HCT116 (cell line): Measurements from ENCODE around the gene THADA. TPM values are rescaled to one million over a fixed set of nuclear protein-coding genes. Genes with fewer than 3 reads are reported as not detected.

ENCODE experiments used
- ATAC-seq: fragments of 200-7000 bp; cut with Tn5 transposase; 2 replicates; pipeline ENCODE4 v1.9.1; 2020; ENCODE audit warnings: mild to moderate bottlenecking, moderate library complexity
- BruUV-seq: library from RNA; stranded (reverse); fragments of 400-500 nt; replicated peaks from 2 replicates; lab custom pipeline; 2021; lab: Mats Ljungman, UMichigan
- CTCF ChIA-PET: fragments of 300-600 bp; sonication (Branson Sonifier 250); formaldehyde crosslinking; loops from one replicate; lab custom pipeline; 2021; ENCODE audit warnings: antibody characterized with exemption; lab: Charles Lee
- POLR2A ChIA-PET: fragments of 300-600, 350-600 bp; sonication (Branson Sonifier 250); formaldehyde crosslinking; loops from one replicate; lab custom pipeline; 2021; ENCODE audit warnings: antibody characterized with exemption; lab: Charles Lee
- RAD21 ChIA-PET, 2 experiments: fragments of 300-600 bp; sonication (Branson Sonifier 250); formaldehyde crosslinking; loops; one replicate each; lab custom pipeline; 2023; ENCODE audit warnings: low total read pairs in 2 of 2; ENCODE audit not compliant: uncharacterized antibody in 2 of 2, unreplicated experiment in 2 of 2, low non-redundant PET in 1 of 2; lab: Charles Lee
- DNase-seq: peaks from one replicate; pipeline ENCODE4 v3.0.0-alpha.2; 2010; ENCODE audit warnings: low read depth, low spot score
- H2AFZ ChIP-seq: fragments of 200-600 bp; shearing (Covaris generic), sonication (generic); 2 replicates; pipeline ENCODE4 v1.6.1; 2017; ENCODE audit warnings: low read depth, mixed run types, mixed read lengths, antibody characterized with exemption, low read length; ENCODE audit not compliant: poor library complexity, severe bottlenecking
- H3K27ac ChIP-seq: 2 replicates; pipeline ENCODE4 v1.5.1; 2012; ENCODE audit warnings: low read depth, low read length
- H3K27me3 ChIP-seq: fragments of 200-600 bp; sonication (generic); 2 replicates; pipeline ENCODE4 v1.6.1; 2016; ENCODE audit warnings: mixed run types, low read length, mixed read lengths; ENCODE audit not compliant: insufficient read depth
- H3K36me3 ChIP-seq, 2 experiments: fragments of 200-500 bp in 1 of 2; fragments of 200-600 bp in 1 of 2; sonication (Bioruptor generic) in 1 of 2; sonication (generic) in 1 of 2; 2 replicates each; pipeline versions ENCODE4 v1.5.1 to v1.6.1; 2014 to 2016; ENCODE audit warnings: low read length in 2 of 2, inconsistent platforms in 1 of 2, mixed read lengths in 1 of 2, mixed run types in 1 of 2; ENCODE audit not compliant: insufficient read depth in 2 of 2, control insufficient read depth in 1 of 2
- H3K4me1 ChIP-seq, 2 experiments: fragments of 200-600 bp in 1 of 2; sonication (generic) in 1 of 2; 2 replicates each; pipeline versions ENCODE4 v1.5.1 to v1.6.1; 2012 to 2017; ENCODE audit warnings: low read length in 2 of 2, inconsistent platforms in 1 of 2, mild to moderate bottlenecking in 1 of 2, mixed read lengths in 1 of 2, mixed run types in 1 of 2, moderate library complexity in 1 of 2; ENCODE audit not compliant: insufficient read depth in 2 of 2, control insufficient read depth in 1 of 2
- H3K4me2 ChIP-seq: fragments of 200-600 bp; sonication (generic); 2 replicates; pipeline ENCODE4 v1.6.1; 2017; ENCODE audit warnings: mixed run types, low read length, mixed read lengths
- H3K4me3 ChIP-seq, 2 experiments: fragments of 200-600 bp in 1 of 2; sonication (generic) in 1 of 2; replicated peaks in 1 of 2; 2 replicates each; pipeline ENCODE4 v1.5.1; 2011 to 2016; ENCODE audit warnings: low read length in 2 of 2, control low read depth in 1 of 2, low read depth in 1 of 2, mild to moderate bottlenecking in 1 of 2, mixed read lengths in 1 of 2, mixed run types in 1 of 2
- H3K79me2 ChIP-seq: fragments of 200-600 bp; sonication (generic); 2 replicates; pipeline ENCODE4 v1.6.1; 2017; ENCODE audit warnings: mild to moderate bottlenecking, mixed run types, low read length, moderate library complexity, mixed read lengths; ENCODE audit not compliant: insufficient read depth
- H3K9ac ChIP-seq: fragments of 200-600 bp; sonication (generic); 2 replicates; pipeline ENCODE4 v1.6.1; 2016; ENCODE audit warnings: low read length, mixed read lengths
- H3K9me2 ChIP-seq: fragments of 200-600 bp; sonication (generic), shearing (Covaris generic); 2 replicates; pipeline ENCODE4 v1.6.1; 2017; ENCODE audit warnings: mixed run types, mild to moderate bottlenecking, moderate library complexity; ENCODE audit not compliant: insufficient read depth
- H3K9me3 ChIP-seq, 2 experiments: fragments of 200-500 bp in 1 of 2; fragments of 200-600 bp in 1 of 2; sonication (Bioruptor generic) in 1 of 2; sonication (generic) in 1 of 2; 2 replicates each; pipeline ENCODE4 v1.6.1; 2014 to 2017; ENCODE audit warnings: low read length in 2 of 2, mixed read lengths in 2 of 2, inconsistent platforms in 1 of 2, low read depth in 1 of 2, mild to moderate bottlenecking in 1 of 2, mixed run types in 1 of 2, moderate library complexity in 1 of 2; ENCODE audit not compliant: control insufficient read depth in 1 of 2, insufficient read depth in 1 of 2
- H4K20me1 ChIP-seq: fragments of 200-600 bp; sonication (generic), shearing (Covaris generic); 2 replicates; pipeline ENCODE4 v1.6.1; 2017; ENCODE audit warnings: mixed run types, mild to moderate bottlenecking, moderate library complexity; ENCODE audit not compliant: insufficient read depth
- CBX3 ChIP-seq: IDR thresholded peaks from 2 replicates; pipeline ENCODE4 v1.6.1; 2012; ENCODE audit warnings: low read depth
- EZH2 ChIP-seq: fragments of 200-600 bp; sonication (generic); IDR thresholded peaks from 2 replicates; pipeline ENCODE4 v1.6.1; 2017; ENCODE audit warnings: antibody characterized with exemption, mixed run types
- POLR2A ChIP-seq: IDR thresholded peaks from 2 replicates; pipeline ENCODE4 v1.7.0; 2011; ENCODE audit warnings: borderline replicate concordance; ENCODE audit not compliant: insufficient read depth, insufficient read length; ENCODE audit errors: extremely low read depth
- POLR2AphosphoS5 ChIP-seq: IDR thresholded peaks from 2 replicates; pipeline ENCODE4 v1.6.1; 2011; ENCODE audit warnings: mild to moderate bottlenecking, low read depth, low read length, moderate library complexity
- REST ChIP-seq: IDR thresholded peaks from 2 replicates; pipeline ENCODE4 v1.6.1; 2012; ENCODE audit warnings: low read depth
- SIN3A ChIP-seq: IDR thresholded peaks from 2 replicates; pipeline ENCODE4 v1.6.1; 2012; ENCODE audit warnings: low read depth
- SP1 ChIP-seq: IDR thresholded peaks from 2 replicates; pipeline ENCODE4 v1.6.1; 2012; ENCODE audit warnings: low read depth
- SRF ChIP-seq: IDR thresholded peaks from 2 replicates; pipeline ENCODE4 v1.6.1; 2012; ENCODE audit warnings: low read depth
- YY1 ChIP-seq: IDR thresholded peaks from 2 replicates; pipeline ENCODE4 v1.6.1; 2011; ENCODE audit warnings: low read length, low read depth, moderate library complexity, mild to moderate bottlenecking; ENCODE audit not compliant: insufficient replicate concordance; ENCODE audit errors: extremely low read depth
- ZBTB33 ChIP-seq: IDR thresholded peaks from 2 replicates; pipeline ENCODE4 v1.6.1; 2011; ENCODE audit warnings: mild to moderate bottlenecking, low read length, moderate library complexity; ENCODE audit not compliant: insufficient replicate concordance; ENCODE audit errors: extremely low read depth
- ZFX ChIP-seq: fragments of 450-650 bp; IDR thresholded peaks from 2 replicates; pipeline ENCODE4 v1.6.1; 2017
- intact Hi-C: fragments of 100-400 bp; cut with micrococcal nuclease; formaldehyde crosslinking; loops from 2 replicates; pipeline ENCODE4 v1.10.0; 2022
- total RNA-seq: library from RNA; stranded (reverse); gene quantifications from one replicate; pipeline ENCODE4 v1.2.1, GENCODE V29; 2021; ENCODE audit not compliant: unreplicated experiment

THADA gene
- total RNA-seq, 1 experiment from 2014 or later = 30.7 TPM

GRCh38 chr2:43402452-43402937, 193.3 kb downstream of the THADA start:
- H3K36me3 ChIP-seq = no peaks in the 10 kb centered on the region
- no peak overlapping the region for H3K4me2 ChIP-seq
- no peaks in the 10 kb centered on the region for H3K9me3 ChIP-seq
- no TSS peak for BruUV-seq
- TF ChIP-seq ZBTB33 (no peak), CBX3 (no peak), REST (no peak), POLR2A (no peak), SRF (no peak), SP1 (no peak), POLR2AphosphoS5 (no peak), ZFX (no peak), SIN3A (no peak), EZH2 (no peak), YY1 (no peak)
- intact Hi-C loops = no loop called here
- H3K4me1 ChIP-seq = peaks cover 11 to 17% of the 10 kb centered on the region in 2 experiments; a peak in 3 of 4 replicates
- DNase-seq (no peak), ATAC-seq (no peak)
- no peak overlapping the region for H2AFZ ChIP-seq
- RAD21 ChIA-PET = no interaction called here
- H3K9ac ChIP-seq = no peak overlapping the region
- no peak overlapping the region for H3K4me3 ChIP-seq
- CTCF ChIA-PET = no interaction called here
- H3K9me2 ChIP-seq = no peaks in the 10 kb centered on the region
- no peaks in the 10 kb centered on the region for H4K20me1 ChIP-seq
- POLR2A ChIA-PET = no interaction called here
- no peaks in the 10 kb centered on the region for H3K27me3 ChIP-seq
- no peaks in the 10 kb centered on the region for H3K79me2 ChIP-seq
- H3K27ac ChIP-seq = no peak overlapping the region
